Measurements from ENCODE around the gene CAMK2A.

Gene CAMK2A

GRCh38 chr5:150278916-150279315 lies 10.7 kb downstream of the CAMK2A start:
- no peak for DNase-seq (ENCODE audit: low read depth)

DNA sequence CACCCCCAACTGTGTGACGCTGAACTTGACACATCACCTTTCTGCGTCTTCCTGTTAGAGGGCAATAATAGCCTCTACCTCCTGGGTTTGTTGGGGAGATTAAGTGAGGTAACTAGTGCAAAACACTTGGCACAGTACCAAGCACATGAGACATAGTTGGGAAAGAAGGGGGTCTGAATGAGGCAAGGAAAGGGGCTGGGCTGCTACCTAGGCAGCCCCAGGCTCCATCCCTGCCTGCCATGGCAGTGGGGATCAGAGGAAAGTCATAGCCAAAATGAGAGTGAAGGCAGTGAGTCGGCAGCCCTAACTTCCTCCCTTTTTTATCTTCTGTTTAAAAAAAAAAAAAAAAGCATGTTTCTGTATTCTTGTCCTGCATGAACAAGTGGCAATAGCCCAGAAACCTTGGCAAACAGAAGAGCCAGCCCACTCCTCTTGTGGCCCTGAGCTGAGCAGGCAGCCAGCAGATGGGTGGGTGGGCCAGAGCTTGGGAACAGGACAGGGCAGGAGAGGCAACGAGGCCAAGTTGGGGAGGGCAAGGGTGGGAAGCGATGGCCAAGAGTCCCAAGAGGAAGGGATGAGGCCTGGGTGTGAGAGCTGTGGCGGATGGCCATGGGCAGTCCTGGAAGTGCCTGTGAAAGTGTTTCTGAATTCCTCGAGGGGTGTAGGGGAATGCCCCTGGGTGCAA lies 11.4 kb downstream of the CAMK2A start:
- no peak for DNase-seq (ENCODE audit: low read depth)

DNA sequence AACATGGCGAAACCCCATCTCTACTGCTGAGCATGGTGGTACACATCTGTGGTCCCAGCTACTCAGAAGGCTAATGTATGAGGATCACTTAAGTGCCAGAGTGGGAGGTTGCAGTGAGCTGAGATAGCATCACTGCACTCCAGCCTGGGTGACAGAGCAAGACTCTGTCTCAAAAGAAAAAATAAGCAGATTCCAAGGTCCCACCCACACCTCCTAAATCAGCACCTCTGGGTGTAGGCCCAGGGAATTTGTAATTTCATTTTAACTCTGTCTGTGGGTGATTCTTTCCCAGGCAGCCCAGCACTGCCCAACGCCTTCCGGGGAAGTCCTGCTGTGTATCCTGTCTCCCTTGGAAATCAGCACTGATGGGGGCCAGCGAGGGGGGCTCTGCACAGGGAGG lies 12.5 kb downstream of the CAMK2A start:
- no peak for DNase-seq (ENCODE audit: low read depth)

- DNase-seq (ENCODE audit: low read depth), result no peak
Measured at GRCh38 chr5:150274811-150275210, 14.8 kb downstream of the CAMK2A start.

DNA sequence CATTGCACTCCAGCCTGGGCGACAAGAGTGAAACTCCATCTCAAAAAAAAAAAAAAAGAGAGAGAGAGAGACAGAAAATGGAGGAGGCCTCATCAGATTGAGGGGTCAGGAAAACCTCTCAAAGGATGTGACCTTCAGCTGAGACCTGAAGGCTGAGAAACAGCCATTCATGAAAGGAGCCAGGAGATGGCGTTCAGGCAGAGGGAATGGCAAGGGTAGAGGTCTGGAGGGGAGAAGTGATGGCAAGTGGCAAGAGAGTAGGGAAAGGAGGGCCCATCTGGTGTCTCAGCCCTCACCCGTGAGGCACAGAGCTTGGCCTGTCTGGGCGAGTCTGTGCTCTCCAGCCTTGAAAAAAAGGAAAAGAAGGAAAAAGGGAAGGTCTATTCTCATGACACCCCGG lies 17.0 kb downstream of the CAMK2A start:
- DNase-seq (ENCODE audit: low read depth), result no peak

DNA sequence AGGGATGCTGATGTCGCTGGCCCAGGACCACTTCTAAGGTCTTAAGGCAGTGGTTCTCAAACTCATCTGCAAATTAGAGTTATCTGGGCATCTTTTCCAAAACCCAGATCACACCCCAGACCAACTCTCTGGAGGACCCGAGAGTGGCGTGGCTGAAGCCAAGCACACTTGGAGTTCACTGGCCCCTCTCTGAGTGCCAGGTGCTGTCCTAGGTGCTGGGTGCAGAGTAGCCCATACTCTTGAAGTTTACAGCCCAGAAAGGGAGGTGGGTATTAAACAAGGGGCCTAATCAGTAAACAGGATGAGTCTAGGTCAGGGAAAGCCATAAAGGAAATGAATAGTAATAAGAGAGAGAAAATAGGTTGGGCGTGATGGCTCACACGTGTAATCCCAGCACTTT lies 17.6 kb downstream of the CAMK2A start:
- no peak for DNase-seq (ENCODE audit: low read depth)

DNA sequence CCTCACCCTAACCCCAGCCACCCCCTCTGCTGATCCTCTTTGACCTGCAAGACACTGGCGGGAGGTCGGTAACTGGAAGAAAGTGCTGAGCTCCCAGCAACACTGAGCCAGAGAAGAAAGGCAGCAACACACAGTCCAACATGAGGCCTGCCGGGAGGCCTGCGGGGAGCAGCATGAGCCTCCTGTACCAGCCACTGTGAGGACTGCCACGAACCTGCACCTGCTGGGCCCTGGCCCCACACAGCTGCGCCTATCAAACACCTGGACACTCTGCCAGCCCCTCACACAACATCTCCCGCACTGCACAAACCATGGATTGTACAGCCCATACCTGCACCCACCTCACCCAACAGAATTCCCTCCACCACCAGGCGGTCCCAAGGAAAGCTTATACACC lies 18.3 kb downstream of the CAMK2A start:
- no peak for DNase-seq (ENCODE audit: low read depth)

- DNase-seq (ENCODE audit: low read depth), result no peak
Measured at GRCh38 chr5:150270541-150271295, 18.9 kb downstream of the CAMK2A start.

DNA sequence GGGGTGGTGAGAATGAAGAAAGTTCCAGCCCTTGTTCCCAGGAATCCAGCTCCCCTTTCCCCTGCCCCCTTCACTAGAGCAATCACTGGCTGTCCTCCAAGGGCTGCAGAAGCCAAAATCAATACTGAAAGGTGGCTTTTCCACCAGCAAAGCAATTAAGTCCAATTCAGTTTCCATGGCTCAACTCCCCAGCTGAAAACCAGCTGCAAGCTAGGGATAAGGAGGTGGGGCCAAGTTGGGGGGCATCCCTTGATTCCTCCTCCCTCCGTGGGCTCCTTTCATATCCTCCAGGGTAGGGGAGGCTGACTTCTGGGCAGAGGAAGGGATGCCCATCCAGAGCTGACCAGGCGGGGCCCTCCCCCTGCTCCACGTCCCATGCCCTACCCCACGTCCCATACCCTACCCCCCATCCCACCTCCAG lies 22.7 kb downstream of the CAMK2A start:
- DNase-seq (ENCODE audit: low read depth), result no peak

GRCh38 chr5:150265870-150266383 lies 23.6 kb downstream of the CAMK2A start:
- no peak for DNase-seq (ENCODE audit: low read depth)

DNA sequence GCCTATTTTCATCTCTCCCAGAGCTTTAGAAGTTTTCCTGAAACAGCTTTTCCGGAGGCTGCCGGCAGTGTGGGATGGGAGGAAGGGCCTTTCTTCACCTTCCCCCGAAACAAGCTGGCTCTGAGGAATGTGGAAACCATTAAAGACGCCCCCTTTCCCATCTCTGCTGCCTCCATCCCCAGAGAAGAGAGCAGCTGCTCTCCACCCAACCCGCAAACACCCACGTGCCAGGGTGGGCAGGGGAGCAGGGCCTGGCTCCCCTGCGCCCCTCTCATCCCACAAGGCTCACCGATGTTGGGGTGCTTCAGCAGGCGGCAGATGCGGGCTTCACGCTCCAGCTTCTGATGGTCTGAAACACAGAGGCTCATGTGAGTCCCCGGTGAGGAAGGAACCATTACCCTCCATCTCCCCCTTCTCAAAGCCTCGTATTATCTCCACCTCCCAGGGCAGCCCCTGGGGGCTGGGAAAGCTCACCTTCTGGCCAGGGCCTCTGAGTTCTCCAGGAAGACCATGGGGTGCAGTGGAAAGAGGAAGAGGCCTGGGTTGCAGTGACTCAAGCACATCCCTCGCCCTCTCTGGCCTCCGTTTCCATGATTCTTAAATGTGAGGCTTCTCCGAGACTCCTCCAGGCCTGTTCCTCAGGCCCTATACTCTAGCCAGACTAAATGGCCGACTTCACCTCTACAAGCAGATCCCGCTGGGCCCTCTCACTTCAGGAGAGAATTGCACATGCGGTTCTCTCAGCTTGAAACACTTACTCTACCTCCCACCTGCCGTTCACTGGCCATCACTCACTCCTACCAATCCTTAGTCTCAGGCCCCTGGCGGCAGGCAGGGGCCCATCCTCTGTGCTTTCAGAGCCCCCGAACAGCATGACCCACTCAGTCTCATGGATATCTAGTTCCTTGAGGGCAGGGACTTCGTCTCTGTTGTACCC lies 24.6 kb downstream of the CAMK2A start:
- no peak for DNase-seq (ENCODE audit: low read depth)

DNA sequence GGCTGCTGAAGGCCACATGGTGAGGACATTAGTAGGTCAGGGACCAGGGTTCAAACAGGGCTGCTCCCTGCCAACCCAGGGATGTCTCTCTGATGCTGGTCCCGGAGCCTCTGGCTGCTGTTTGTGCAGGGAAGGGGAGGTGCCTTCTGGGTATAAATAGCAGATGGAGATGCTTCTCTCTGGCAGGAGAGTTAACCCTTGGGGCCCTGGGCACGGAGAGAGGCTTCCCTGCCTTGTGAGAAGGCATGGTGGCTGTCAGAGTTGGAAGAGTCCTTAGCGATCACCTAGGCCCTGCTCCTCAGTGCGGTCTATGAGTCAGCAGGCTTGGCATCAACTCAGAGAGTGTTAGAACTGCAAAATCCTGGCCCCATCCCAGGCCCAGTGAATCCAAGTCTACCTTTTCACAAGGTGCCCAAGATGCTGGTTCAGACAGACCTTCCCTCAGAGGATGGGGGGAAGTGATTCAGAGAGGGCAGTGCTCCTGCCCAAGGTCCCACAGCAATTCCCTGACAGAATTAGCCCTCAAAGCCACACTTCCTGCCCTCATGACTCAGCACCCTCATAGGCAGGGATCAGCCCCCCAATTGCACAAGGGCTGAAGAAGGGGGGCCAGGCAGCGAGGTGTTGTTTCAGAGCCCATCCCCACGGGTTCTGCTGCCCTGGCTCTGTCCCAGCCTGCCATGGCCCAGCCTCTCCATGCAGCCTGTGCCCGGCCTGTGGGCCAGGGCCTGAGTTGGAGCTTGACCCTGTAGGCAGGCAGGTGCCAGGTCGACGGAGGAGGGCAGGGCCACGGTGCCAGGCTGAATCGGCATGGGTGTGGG lies 25.6 kb downstream of the CAMK2A start:
- DNase-seq (ENCODE audit: low read depth), result no peak

GRCh38 chr5:150263375-150263775 lies 26.2 kb downstream of the CAMK2A start:
- no peak for DNase-seq (ENCODE audit: low read depth)

DNA sequence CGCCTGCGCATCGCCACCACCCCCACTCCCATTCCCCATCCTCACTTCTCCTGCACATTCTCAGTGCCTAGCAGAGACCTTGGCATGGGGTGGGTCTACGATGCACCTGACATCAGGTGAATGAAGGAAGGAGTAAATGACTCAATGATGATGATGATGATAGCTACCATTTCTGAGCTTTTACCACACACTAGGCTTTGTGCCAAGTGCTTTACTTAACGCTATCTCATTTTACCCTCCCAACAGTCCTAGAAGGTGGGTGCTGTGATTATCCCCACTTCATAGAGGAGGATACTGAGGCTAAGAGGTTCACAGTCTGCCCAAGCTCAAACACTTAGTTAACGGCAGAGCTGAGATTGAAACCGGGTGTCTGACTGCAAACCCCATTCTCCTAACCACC lies 27.1 kb downstream of the CAMK2A start:
- no peak for DNase-seq (ENCODE audit: low read depth)

- no peak for DNase-seq (ENCODE audit: low read depth)
Measured at GRCh38 chr5:150261231-150261630, 28.3 kb downstream of the CAMK2A start.

GRCh38 chr5:150258130-150258529 lies 31.4 kb downstream of the CAMK2A start:
- no peak for DNase-seq (ENCODE audit: low read depth)

DNA sequence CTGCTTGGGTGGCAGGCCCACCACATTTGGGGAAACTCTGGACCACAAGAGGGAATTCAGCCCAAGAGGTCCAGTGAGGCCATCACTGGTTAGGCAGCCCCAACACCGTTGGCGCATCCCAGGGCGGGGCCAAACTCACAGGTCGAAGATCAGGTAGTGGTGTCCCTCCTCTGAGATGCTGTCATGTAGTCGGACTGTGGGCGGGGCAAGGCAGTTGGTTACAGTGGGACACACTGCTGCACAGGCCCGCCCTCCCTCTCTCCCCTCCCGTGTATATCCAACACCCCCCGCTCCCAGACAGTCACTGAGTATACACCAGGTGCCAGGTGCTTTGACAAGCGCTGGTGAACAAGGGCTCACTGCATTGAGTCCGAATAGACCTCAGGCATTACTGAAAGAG lies 32.1 kb downstream of the CAMK2A start:
- no peak for DNase-seq (ENCODE audit: low read depth)

- no peak for DNase-seq (ENCODE audit: low read depth)
Measured at GRCh38 chr5:150256410-150257064, 33.0 kb downstream of the CAMK2A start.

DNA sequence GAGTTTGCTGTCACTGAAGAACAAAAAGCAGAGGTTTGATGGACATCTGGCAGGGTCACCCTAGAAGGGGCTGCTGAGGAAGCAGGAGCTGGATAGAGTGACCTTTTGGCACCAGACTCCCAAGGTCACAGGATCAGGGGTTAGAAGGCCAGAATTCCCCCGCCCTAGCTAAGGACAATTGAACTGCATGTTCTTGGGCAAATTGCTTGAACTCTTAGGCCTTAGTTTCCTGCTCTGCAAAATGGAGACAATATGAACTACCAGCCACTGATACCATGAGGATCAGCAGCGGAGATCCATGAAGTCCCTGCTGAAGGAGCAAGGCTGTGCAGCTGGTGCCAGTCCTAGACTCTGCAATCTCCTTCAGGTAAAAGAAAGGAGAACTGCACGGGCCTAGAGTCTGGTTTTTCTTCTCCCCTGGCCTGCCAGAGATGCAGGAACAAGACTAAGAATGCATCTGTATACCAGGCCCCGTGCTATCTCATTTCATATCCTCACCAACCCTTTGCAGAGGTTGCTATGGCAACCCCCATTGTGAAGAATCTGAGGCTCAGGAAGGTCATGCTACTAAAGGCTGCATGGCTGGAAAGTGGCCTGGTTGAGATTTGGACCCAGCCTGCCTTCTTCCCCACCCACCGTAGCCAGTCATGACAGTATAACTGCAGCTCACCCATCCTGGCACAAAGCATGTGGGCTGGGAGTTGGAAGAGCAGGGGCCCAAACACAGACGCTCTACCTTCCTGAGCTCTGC lies 33.7 kb downstream of the CAMK2A start:
- DNase-seq (ENCODE audit: low read depth), result no peak

- DNase-seq (ENCODE audit: low read depth), result no peak
Measured at GRCh38 chr5:150254774-150255173, 34.8 kb downstream of the CAMK2A start.

Data from stimulated activated CD8-positive, alpha-beta memory T cell treated with anti-CD3 and anti-CD28 coated beads, Interleukin-12 subunit alpha, Interleukin-12 subunit beta, amount 100 ng/mL, for 1 hour (primary cell).